ENCODE results near the gene DISP1.
A peak's percentile ranks its signal among the peaks of the same experiment; 100 is the strongest.

The DISP1 gene

DNA sequence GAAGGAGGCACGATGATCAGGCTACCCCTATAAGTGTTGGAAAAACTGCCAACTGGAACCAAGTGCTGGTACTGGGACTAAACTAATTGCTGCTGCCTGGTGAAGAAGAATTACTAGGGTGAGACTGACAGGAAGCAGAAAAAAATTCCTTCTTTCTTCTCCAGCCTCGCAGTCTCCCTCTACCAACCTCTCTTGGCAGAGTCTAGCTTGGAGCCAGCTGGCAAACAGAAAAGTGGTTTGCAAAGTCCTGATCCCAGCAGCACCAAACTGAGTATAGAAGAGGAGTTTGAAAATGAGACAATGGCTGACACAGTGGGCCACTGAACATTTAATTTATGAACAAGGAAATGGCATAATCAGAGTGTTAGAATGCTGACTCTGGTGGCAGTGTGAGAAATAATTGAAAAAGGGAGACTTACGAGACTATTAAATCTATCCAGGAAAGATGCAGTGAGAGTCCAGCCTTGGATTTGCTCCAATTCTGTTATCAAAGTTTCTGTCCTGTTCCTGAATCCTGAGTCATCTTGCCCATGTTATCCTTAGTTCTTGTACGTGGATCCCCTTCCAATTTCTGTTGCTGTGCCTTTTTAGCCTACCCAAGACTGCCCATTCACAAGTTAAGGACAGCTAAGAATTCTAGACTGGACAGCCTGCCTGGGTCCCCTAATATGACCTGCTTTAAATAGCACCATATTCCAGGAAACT, 23.7 kb upstream of the DISP1 start:
- no peak for DNase-seq (ENCODE audit: low read depth)
- TF ChIP-seq, protein P1, sequence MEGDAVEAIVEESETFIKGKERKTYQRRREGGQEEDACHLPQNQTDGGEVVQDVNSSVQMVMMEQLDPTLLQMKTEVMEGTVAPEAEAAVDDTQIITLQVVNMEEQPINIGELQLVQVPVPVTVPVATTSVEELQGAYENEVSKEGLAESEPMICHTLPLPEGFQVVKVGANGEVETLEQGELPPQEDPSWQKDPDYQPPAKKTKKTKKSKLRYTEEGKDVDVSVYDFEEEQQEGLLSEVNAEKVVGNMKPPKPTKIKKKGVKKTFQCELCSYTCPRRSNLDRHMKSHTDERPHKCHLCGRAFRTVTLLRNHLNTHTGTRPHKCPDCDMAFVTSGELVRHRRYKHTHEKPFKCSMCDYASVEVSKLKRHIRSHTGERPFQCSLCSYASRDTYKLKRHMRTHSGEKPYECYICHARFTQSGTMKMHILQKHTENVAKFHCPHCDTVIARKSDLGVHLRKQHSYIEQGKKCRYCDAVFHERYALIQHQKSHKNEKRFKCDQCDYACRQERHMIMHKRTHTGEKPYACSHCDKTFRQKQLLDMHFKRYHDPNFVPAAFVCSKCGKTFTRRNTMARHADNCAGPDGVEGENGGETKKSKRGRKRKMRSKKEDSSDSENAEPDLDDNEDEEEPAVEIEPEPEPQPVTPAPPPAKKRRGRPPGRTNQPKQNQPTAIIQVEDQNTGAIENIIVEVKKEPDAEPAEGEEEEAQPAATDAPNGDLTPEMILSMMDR (conservative IDR thresholded peaks at IDR 0.05; ENCODE audit: low read depth, low read length) = no peak
- no peak overlapping the region for H3K4me3 ChIP-seq (ENCODE audit: low read depth, low read length)

DNA sequence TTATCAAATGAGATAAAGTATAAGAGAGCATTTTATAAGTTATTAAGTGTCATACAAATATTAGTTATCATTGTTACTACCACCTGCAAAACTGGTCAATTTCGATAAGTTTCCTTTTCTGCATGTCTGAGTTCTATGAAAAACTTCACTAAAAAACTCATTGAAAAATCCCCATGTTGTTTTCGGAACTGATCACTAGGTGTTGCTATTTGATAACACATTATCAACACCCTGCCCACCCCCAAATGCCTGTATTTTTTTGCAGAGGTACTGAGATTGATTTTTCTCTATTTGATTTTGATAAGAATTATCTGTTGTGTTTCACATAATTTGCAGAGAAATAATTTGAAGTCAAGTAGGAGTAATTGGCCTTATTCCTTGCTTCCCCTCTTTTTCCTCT, 22.1 kb upstream of the DISP1 start:
- peak; percentile 65 for DNase-seq (ENCODE audit: low read depth)
- TF ChIP-seq, protein P1 (conservative IDR thresholded peaks at IDR 0.05; ENCODE audit: low read depth, low read length) = peak; percentile 58
- no peak overlapping the region for H3K4me3 ChIP-seq (ENCODE audit: low read depth, low read length)

DNA sequence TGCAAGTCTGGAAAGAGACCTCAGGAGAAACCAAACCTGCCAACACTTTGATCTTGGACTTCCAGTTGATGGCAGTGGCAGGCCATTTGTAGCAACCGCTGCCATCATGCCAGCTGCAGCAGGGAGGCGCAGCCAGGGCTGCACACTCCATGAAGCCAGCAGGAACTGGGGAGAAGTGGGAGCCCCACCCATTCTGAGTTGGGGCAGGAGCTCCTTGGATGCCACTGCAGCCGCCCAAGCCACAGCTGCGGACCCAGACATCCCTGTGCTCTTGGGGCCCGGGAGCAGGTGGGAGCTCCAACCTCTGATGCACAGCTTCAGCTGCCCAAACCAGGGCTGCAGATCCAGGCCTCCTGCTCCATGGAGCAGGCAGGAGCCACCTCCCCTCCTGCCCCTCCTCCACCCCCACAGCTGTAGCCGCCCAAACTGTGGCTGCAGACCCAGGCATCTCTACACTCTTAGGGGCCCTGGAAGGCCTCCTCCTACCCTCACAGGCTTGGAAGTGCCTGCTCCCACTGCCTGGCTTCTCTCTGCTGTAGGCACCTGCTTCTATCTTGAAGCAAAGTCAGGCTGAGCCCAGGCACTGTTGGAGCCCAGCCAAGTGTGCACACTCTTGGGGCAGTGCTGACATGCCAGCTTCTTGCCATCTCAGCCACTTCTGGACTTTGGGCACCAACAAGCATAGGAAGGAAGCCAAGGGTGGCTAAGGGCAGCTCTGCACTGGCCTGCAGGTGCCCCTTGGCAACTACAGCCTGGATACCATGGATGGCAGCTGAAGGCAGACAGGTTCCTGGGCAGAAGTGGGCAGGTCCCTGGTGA, 20.0 kb upstream of the DISP1 start:
- TF ChIP-seq, protein P1 (conservative IDR thresholded peaks at IDR 0.05; ENCODE audit: low read depth, low read length) = peak; percentile 46
- peak; percentile 35 for DNase-seq (ENCODE audit: low read depth)
- H3K4me3 ChIP-seq (ENCODE audit: low read depth, low read length) = no peak overlapping the region

DNA sequence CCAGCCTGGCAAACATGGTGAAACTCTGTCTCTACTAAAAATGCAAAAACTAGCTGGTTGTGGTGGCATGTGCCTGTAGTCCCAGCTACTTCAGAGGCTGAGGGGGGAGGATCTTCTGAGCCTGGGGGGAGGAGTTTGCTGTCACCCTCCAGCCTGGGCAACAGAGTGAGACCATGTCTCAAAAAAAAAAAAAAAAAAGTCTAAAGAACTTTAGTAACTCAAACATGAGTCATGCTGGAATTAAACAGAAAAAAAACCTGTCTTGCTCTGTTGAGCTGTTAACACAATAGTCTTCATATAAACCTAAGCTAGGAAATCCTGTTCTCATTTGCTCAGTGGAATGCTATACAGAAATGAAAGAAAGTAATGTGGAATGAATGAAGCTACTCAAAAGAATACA, 16.7 kb upstream of the DISP1 start:
- TF ChIP-seq, protein P1 (conservative IDR thresholded peaks at IDR 0.05; ENCODE audit: low read depth, low read length) = no peak
- no peak overlapping the region for H3K4me3 ChIP-seq (ENCODE audit: low read depth, low read length)
- peak; percentile 70 for DNase-seq (ENCODE audit: low read depth)

DNA sequence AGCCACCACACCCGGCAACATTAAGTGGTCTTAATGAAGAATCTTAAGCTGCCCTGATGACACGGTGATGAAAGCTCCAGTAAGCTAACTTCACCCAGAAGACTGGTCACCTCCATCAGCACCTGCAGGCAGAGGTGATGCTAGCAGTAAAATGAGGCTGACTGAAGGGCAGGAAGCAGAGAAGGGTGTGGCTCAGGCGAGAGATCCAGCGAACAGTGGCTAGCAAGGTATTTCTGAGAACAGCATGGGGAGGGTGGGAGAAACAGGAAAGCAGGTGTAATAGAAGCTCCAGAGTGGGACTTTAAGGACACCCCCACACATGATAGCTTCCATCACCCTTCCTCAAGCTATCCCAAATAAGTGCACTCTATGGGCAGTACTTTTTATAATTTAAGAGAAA, 15.9 kb upstream of the DISP1 start:
- TF ChIP-seq, protein P1 (conservative IDR thresholded peaks at IDR 0.05; ENCODE audit: low read depth, low read length) = no peak
- DNase-seq (ENCODE audit: low read depth) = no peak
- no peak overlapping the region for H3K4me3 ChIP-seq (ENCODE audit: low read depth, low read length)

DNA sequence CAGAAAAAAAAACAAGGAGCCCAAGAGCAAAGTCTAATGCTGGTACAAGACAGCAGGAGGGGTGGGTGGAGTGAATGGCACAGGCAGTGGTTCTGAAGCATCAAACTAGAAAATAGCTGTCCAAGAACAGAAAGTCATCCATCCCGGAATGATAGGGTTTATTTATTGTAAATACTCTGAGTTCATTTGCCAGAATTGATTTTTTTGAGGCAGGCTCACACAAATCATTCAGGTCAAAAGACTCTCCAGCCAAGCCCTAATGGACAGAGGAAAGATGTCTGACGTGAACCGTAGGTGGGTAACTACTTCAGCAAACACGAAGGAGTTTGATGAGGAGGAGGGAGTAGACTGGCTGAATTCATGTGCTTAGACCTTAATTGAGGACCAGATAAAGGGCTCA, 13.8 kb upstream of the DISP1 start:
- DNase-seq (ENCODE audit: low read depth) = no peak
- TF ChIP-seq, protein P1 (conservative IDR thresholded peaks at IDR 0.05; ENCODE audit: low read depth, low read length) = no peak
- no peak overlapping the region for H3K4me3 ChIP-seq (ENCODE audit: low read depth, low read length)

All from choroid plexus epithelial cell (primary cell).